ENCODE results near the gene PROB1. TPM values are rescaled to one million over a fixed set of nuclear protein-coding genes. Genes with fewer than 3 reads are reported as not detected.
"Not testable (repeated sequence)": the region's sequence is repeated elsewhere in the genome, so short reads cannot be mapped to it uniquely, and the experiment has no call there.

The PROB1 gene
- polyA plus RNA-seq: 1 to 10 TPM in 1 of 3 donors, under 1 TPM in 1, not detected in 1; 0.39 to 1.4 TPM

- H3K36me3 Mint-ChIP-seq: peaks cover 0 to 5% (median 0%) of the 10 kb centered on the region in 3 donors
- DNase-seq: no peak
- H3K27me3 Mint-ChIP-seq (ENCODE audit: low read depth in 3 of 3): peaks cover 8 to 10% (median 10%) of the 10 kb centered on the region in 3 donors
- H3K9me3 Mint-ChIP-seq: no peaks in the 10 kb centered on the region
- H3K4me1 Mint-ChIP-seq: peaks cover 37 to 41% of the 10 kb centered on the region in 2 donors
- H3K4me3 Mint-ChIP-seq: peak within 1 kb of the TSS; percentile 35 to 92 (median 90)
- H3K27ac Mint-ChIP-seq: no peak within 1 kb of the TSS
Observed at GRCh38 chr5:139394654-139395566, at the start of gene PROB1. TSS of gene PROB1 (minus strand) at chr5:139395104. CDS start at chr5:139395081, 23 bp downstream.

GRCh38 chr5:139443831-139444453, 49.0 kb upstream of the PROB1 start:
- Mint-ChIP-seq H3K9me3 (no peaks in the 10 kb centered on the region), H3K4me1 (peaks cover 16 to 28% of the 10 kb centered on the region in 2 donors), H3K4me3 (no peak overlapping the region), H3K36me3 (no peaks in the 10 kb centered on the region), H3K27me3 (ENCODE audit: low read depth in 3 of 3) (peaks cover 0 to 10% (median 9%) of the 10 kb centered on the region in 3 donors), H3K27ac (no peak overlapping the region)
- no peak for DNase-seq

GRCh38 chr5:139440416-139440815, 45.5 kb upstream of the PROB1 start:
- Mint-ChIP-seq H3K4me1 (peaks cover 18 to 21% of the 10 kb centered on the region in 2 donors), H3K27ac (peak overlapping the region in 1 of 6 donors; percentile 95), H3K4me3 (peak overlapping the region in 3 of 5 donors; percentile 95 to 99 (median 95))
- H3K27me3 Mint-ChIP-seq (ENCODE audit: low read depth in 3 of 3); DNase-seq; H3K9me3 Mint-ChIP-seq; H3K36me3 Mint-ChIP-seq: not testable (repeated sequence)

GRCh38 chr5:139439013-139439903, 44.4 kb upstream of the PROB1 start, which contains the start of gene DNAJC18:
TSS of gene DNAJC18 (minus strand) at chr5:139439525. CDS start at chr5:139439445, 80 bp downstream.
- H3K4me1 Mint-ChIP-seq: peaks cover 18 to 21% of the 10 kb centered on the region in 2 donors

GRCh38 chr5:139438707-139439012, 43.8 kb upstream of the PROB1 start:
- Mint-ChIP-seq H3K4me1 (peaks cover 18 to 21% of the 10 kb centered on the region in 2 donors), H3K27ac (peak overlapping the region; percentile 28 to 95 (median 48)), H3K4me3 (peak overlapping the region; percentile 95 to 99 (median 97)), H3K9me3 (no peaks in the 10 kb centered on the region), H3K36me3 (peaks cover 0 to 4% (median 0%) of the 10 kb centered on the region in 3 donors), H3K27me3 (ENCODE audit: low read depth in 3 of 3) (peaks cover 0 to 4% (median 2%) of the 10 kb centered on the region in 3 donors)
- no peak for DNase-seq

More at GRCh38 chr5:139439013-139439903, 44.4 kb upstream of the PROB1 start, which contains the start of gene DNAJC18:
- Mint-ChIP-seq H3K36me3 (peaks cover 0 to 4% (median 0%) of the 10 kb centered on the region in 3 donors), H3K27me3 (ENCODE audit: low read depth in 3 of 3) (peaks cover 0 to 4% (median 2%) of the 10 kb centered on the region in 3 donors), H3K4me3 (peak within 1 kb of the TSS; percentile 95 to 99 (median 97)), H3K9me3 (no peaks in the 10 kb centered on the region), H3K27ac (peak within 1 kb of the TSS; percentile 92 to 99 (median 95))
- DNase-seq: peak; percentile 77 to 80 (median 79)

GRCh38 chr5:139435676-139436075, 40.8 kb upstream of the PROB1 start:
- peaks cover 0 to 5% (median 4%) of the 10 kb centered on the region in 3 donors for H3K36me3 Mint-ChIP-seq
- H3K9me3 Mint-ChIP-seq: no peaks in the 10 kb centered on the region
- no peak for DNase-seq
- H3K27me3 Mint-ChIP-seq (ENCODE audit: low read depth in 3 of 3): peaks cover 0 to 4% (median 0%) of the 10 kb centered on the region in 3 donors
- no peak overlapping the region for H3K27ac Mint-ChIP-seq
- peaks cover 18 to 21% of the 10 kb centered on the region in 2 donors for H3K4me1 Mint-ChIP-seq
- no peak overlapping the region for H3K4me3 Mint-ChIP-seq

- Mint-ChIP-seq H3K27me3 (ENCODE audit: low read depth in 3 of 3) (no peaks in the 10 kb centered on the region), H3K27ac (no peak overlapping the region), H3K9me3 (no peaks in the 10 kb centered on the region), H3K4me1 (no peaks in the 10 kb centered on the region), H3K36me3 (peaks cover 0 to 19% (median 16%) of the 10 kb centered on the region in 3 donors), H3K4me3 (no peak overlapping the region)
- no peak for DNase-seq
Observed at GRCh38 chr5:139431706-139432105, 36.8 kb upstream of the PROB1 start.

GRCh38 chr5:139430015-139430414, 35.1 kb upstream of the PROB1 start:
- Mint-ChIP-seq H3K4me3 (no peak overlapping the region), H3K9me3 (no peaks in the 10 kb centered on the region), H3K36me3 (peaks cover 6 to 26% (median 19%) of the 10 kb centered on the region in 3 donors), H3K4me1 (no peaks in the 10 kb centered on the region), H3K27me3 (ENCODE audit: low read depth in 3 of 3) (no peaks in the 10 kb centered on the region), H3K27ac (no peak overlapping the region)
- no peak for DNase-seq

GRCh38 chr5:139426203-139426885, 31.4 kb upstream of the PROB1 start:
- peaks cover 4 to 7% of the 10 kb centered on the region in 2 donors for H3K4me1 Mint-ChIP-seq
- H3K27ac Mint-ChIP-seq: no peak overlapping the region

GRCh38 chr5:139425497-139425896, 30.6 kb upstream of the PROB1 start:
- Mint-ChIP-seq H3K9me3 (no peaks in the 10 kb centered on the region), H3K36me3 (peaks cover 12 to 40% (median 27%) of the 10 kb centered on the region in 3 donors), H3K27ac (no peak overlapping the region), H3K4me3 (no peak overlapping the region), H3K4me1 (peaks cover 4 to 7% of the 10 kb centered on the region in 2 donors), H3K27me3 (ENCODE audit: low read depth in 3 of 3) (no peaks in the 10 kb centered on the region)
- no peak for DNase-seq

More at GRCh38 chr5:139426203-139426885, 31.4 kb upstream of the PROB1 start:
- Mint-ChIP-seq H3K36me3 (peaks cover 12 to 40% (median 31%) of the 10 kb centered on the region in 3 donors), H3K27me3 (ENCODE audit: low read depth in 3 of 3) (no peaks in the 10 kb centered on the region), H3K9me3 (no peaks in the 10 kb centered on the region), H3K4me3 (no peak overlapping the region)
- DNase-seq: no peak

GRCh38 chr5:139422307-139422893, 27.5 kb upstream of the PROB1 start:
- peak overlapping the region in 1 of 6 donors; percentile 77 for H3K27ac Mint-ChIP-seq
- peak; percentile 69 to 77 (median 71) for DNase-seq
- H3K4me3 Mint-ChIP-seq: no peak overlapping the region
- no peaks in the 10 kb centered on the region for H3K9me3 Mint-ChIP-seq
- no peaks in the 10 kb centered on the region for H3K27me3 Mint-ChIP-seq (ENCODE audit: low read depth in 3 of 3)
- H3K4me1 Mint-ChIP-seq: peaks cover 4 to 7% of the 10 kb centered on the region in 2 donors
- peaks cover 12 to 45% (median 30%) of the 10 kb centered on the region in 3 donors for H3K36me3 Mint-ChIP-seq
